Endothelial cell of umbilical vein (primary cell): ENCODE results near the gene NEURL1B. TPM values are rescaled to one million over a fixed set of nuclear protein-coding genes. Genes with fewer than 3 reads are reported as not detected.

ENCODE experiments used
- BruUV-seq: library from RNA; stranded (reverse); fragments of 400-500 nt; replicated peaks from 2 replicates; lab custom pipeline; 2021; lab: Mats Ljungman, UMichigan
- CTCF ChIA-PET: fragments of 300-600, 350-600 bp; sonication (Branson Sonifier 250); formaldehyde crosslinking; loops from one replicate; lab custom pipeline; 2021; ENCODE audit warnings: antibody characterized with exemption, inconsistent platforms; lab: Charles Lee
- POLR2A ChIA-PET: fragments of 300-600, 350-600 bp; sonication (Branson Sonifier 250); formaldehyde crosslinking; loops from one replicate; lab custom pipeline; 2021; ENCODE audit warnings: antibody characterized with exemption, inconsistent platforms; lab: Charles Lee
- DNase-seq: peaks from one replicate; pipeline ENCODE4 v3.0.0-alpha.2; 2011; ENCODE audit warnings: low read depth, low spot score
- FAIRE-seq: peaks from 2 replicates; lab custom pipeline; 2011; peaks lifted over from hg19 to GRCh38; lab: Jason Lieb, UNC
- H2AFZ ChIP-seq: 2 replicates; pipeline ENCODE4 v1.6.0; 2012; ENCODE audit warnings: low read depth, low read length, control low read depth, inconsistent platforms
- H3K27ac ChIP-seq: 2 replicates; pipeline ENCODE4 v1.5.1; 2011; ENCODE audit warnings: low read depth, mild to moderate bottlenecking, control low read depth, low read length, moderate library complexity; ENCODE audit not compliant: insufficient read depth
- H3K27me3 ChIP-seq, 2 experiments: 2 replicates each; pipeline versions ENCODE4 v1.6.0 to v1.6.1; 2011; ENCODE audit warnings: low read length in 2 of 2, mixed read lengths in 1 of 2; ENCODE audit not compliant: control insufficient read depth in 2 of 2, insufficient read depth in 2 of 2
- H3K36me3 ChIP-seq, 2 experiments: 2 replicates in 1 of 2; 3 replicates in 1 of 2; pipeline ENCODE4 v1.5.1; 2011; ENCODE audit warnings: low read length in 2 of 2, mild to moderate bottlenecking in 1 of 2, moderate library complexity in 1 of 2; ENCODE audit not compliant: control insufficient read depth in 2 of 2, insufficient read depth in 2 of 2; ENCODE audit errors: extremely low read depth in 1 of 2
- H3K4me1 ChIP-seq: 3 replicates; pipeline ENCODE4 v1.5.1; 2011; ENCODE audit warnings: mild to moderate bottlenecking, low read length; ENCODE audit not compliant: control insufficient read depth, insufficient read depth; ENCODE audit errors: extremely low read depth
- H3K4me2 ChIP-seq: 2 replicates; pipeline ENCODE4 v1.6.1; 2011; ENCODE audit warnings: low read length, control low read depth, mixed read lengths; ENCODE audit not compliant: insufficient read depth
- H3K4me3 ChIP-seq, 3 experiments: fragments of 200-600 bp in 1 of 3; sonication (generic), shearing (Covaris generic) in 1 of 3; replicated peaks in 1 of 3; 2 replicates each; pipeline ENCODE4 v1.5.1; 2011 to 2016; ENCODE audit warnings: control low read depth in 3 of 3, low read length in 3 of 3, mild to moderate bottlenecking in 2 of 3, inconsistent platforms in 1 of 3, low read depth in 1 of 3, moderate library complexity in 1 of 3; ENCODE audit not compliant: insufficient read depth in 1 of 3
- H3K79me2 ChIP-seq: 2 replicates; pipeline ENCODE4 v1.6.0; 2012; ENCODE audit warnings: low read length, inconsistent platforms; ENCODE audit not compliant: control insufficient read depth, insufficient read depth
- H3K9ac ChIP-seq: replicated peaks from 2 replicates; pipeline ENCODE3; 2011; ENCODE audit warnings: low read length, control low read depth; ENCODE audit not compliant: insufficient read depth; ENCODE audit errors: extremely low read depth
- H3K9me1 ChIP-seq: replicated peaks from 3 replicates; pipeline ENCODE4 v1.6.0; 2011; ENCODE audit warnings: mild to moderate bottlenecking, low read length; ENCODE audit not compliant: control insufficient read depth, insufficient read depth; ENCODE audit errors: extremely low read depth
- H3K9me3 ChIP-seq: replicated peaks from 2 replicates; pipeline ENCODE4 v1.5.1; 2012; ENCODE audit warnings: low read length, inconsistent platforms; ENCODE audit not compliant: control insufficient read depth, insufficient read depth
- H4K20me1 ChIP-seq: replicated peaks from 2 replicates; pipeline ENCODE3; 2011; ENCODE audit warnings: mild to moderate bottlenecking, low read length; ENCODE audit not compliant: control insufficient read depth, insufficient read depth; ENCODE audit errors: extremely low read depth
- CTCF ChIP-seq, 2 donors: IDR thresholded peaks; 1 replicate in 1 of 2; 2 replicates in 1 of 2; pipeline ENCODE4 v1.5.1; 2011; ENCODE audit warnings: low read length in 2 of 2, mild to moderate bottlenecking in 2 of 2, moderate library complexity in 2 of 2, control low read depth in 1 of 2, inconsistent platforms in 1 of 2, low read depth in 1 of 2; ENCODE audit not compliant: insufficient read depth in 1 of 2; ENCODE audit errors: extremely low read depth in 1 of 2
- EZH2 ChIP-seq: IDR thresholded peaks from 2 replicates; pipeline ENCODE4 v1.6.1; 2012; ENCODE audit warnings: borderline replicate concordance, low read depth, mild to moderate bottlenecking, moderate library complexity, low read length, inconsistent platforms; ENCODE audit not compliant: severe bottlenecking
- FOS ChIP-seq: IDR thresholded peaks from 2 replicates; pipeline ENCODE4 v1.6.1; 2011; ENCODE audit warnings: mild to moderate bottlenecking, low read length, moderate library complexity, borderline replicate concordance; ENCODE audit not compliant: insufficient read depth
- GATA2 ChIP-seq: IDR thresholded peaks from 2 replicates; pipeline ENCODE4 v1.7.0; 2011; ENCODE audit warnings: low read depth, mild to moderate bottlenecking, moderate library complexity, mixed read lengths, low read length; ENCODE audit not compliant: insufficient read length, insufficient read depth
- JUN ChIP-seq: IDR thresholded peaks from 2 replicates; pipeline ENCODE4 v1.6.1; 2011; ENCODE audit warnings: borderline replicate concordance, low read depth; ENCODE audit not compliant: insufficient read length, insufficient read depth
- MAX ChIP-seq: IDR thresholded peaks from 2 replicates; pipeline ENCODE4 v1.6.1; 2011; ENCODE audit not compliant: insufficient read depth, insufficient read length
- MYC ChIP-seq: IDR thresholded peaks from one replicate; pipeline ENCODE4 v1.6.1; 2011; ENCODE audit warnings: mild to moderate bottlenecking, low read depth, low read length
- POLR2A ChIP-seq: IDR thresholded peaks from 2 replicates; pipeline ENCODE4 v1.6.1; 2012; ENCODE audit warnings: low read depth, mild to moderate bottlenecking, control low read depth, low read length
- POLR2AphosphoS5 ChIP-seq: IDR thresholded peaks from 2 replicates; pipeline ENCODE4 v1.6.1; 2012; ENCODE audit warnings: low read depth, mild to moderate bottlenecking, control low read depth, low read length, moderate library complexity; ENCODE audit not compliant: insufficient read depth
- dilution Hi-C: fragments of 300-500 bp; cut with MboI; formaldehyde crosslinking; loops from one replicate; pipeline ENCODE4 v1.15.0; 2019; ENCODE audit warnings: low sequenced_read_pairs; ENCODE audit not compliant: extremely low pct_ligation_motif_present
- intact Hi-C: fragments of 100-400 bp; cut with micrococcal nuclease; formaldehyde crosslinking; loops from one replicate; pipeline ENCODE4 v1.10.0; 2022
- polyA plus RNA-seq, 4 experiments: library from polyadenylated mRNA; depleted of rRNA in 3 of 4; stranded (reverse) in 3 of 4; unstranded in 1 of 4; fragments of >200 nt; gene quantifications; 2 replicates each; pipeline versions ENCODE4 v1.2.1 to v1.2.3, GENCODE V29; 2011 to 2012; ENCODE audit warnings: missing spikeins in 1 of 4
- total RNA-seq: library from RNA; stranded (reverse); gene quantifications from 2 replicates; pipeline ENCODE4 v1.2.3, GENCODE V29; 2021

NEURL1B gene
- total and polyA plus RNA-seq, 2 donors (not counting 3 experiments of a cell fraction or from before 2014, with no cell fraction given) = 0.44 to 1.6 TPM

- Histone ChIP-seq H3K4me3 (no peak overlapping the region), H3K36me3 (no peaks in the 10 kb centered on the region), H3K9me3 (no peaks in the 10 kb centered on the region), H4K20me1 (no peaks in the 10 kb centered on the region), H3K9me1 (no peaks in the 10 kb centered on the region), H3K27me3 (peaks cover 12 to 15% of the 10 kb centered on the region in 2 experiments), H3K27ac (no peak overlapping the region), H3K9ac (no peak overlapping the region), H3K4me2 (no peak overlapping the region), H3K4me1 (no peaks in the 10 kb centered on the region), H3K79me2 (no peaks in the 10 kb centered on the region), H2AFZ (no peak overlapping the region)
- DNase-seq = no peak
- ChIA-PET POLR2A (no interaction called here), CTCF (no interaction called here)
- dilution Hi-C loops = no loop called here
- no peak for FAIRE-seq
- intact Hi-C loops = no loop called here
- no TSS peak for BruUV-seq
- no peak for TF ChIP-seq POLR2AphosphoS5
- TF ChIP-seq MYC = no peak
- TF ChIP-seq CTCF (IDR thresholded peaks at IDR 0.05; ENCODE audit: extremely low read depth in 1 of 2, insufficient read depth in 1 of 2, low read depth in 1 of 2, low read length in 2 of 2) = no peak
- no peak for TF ChIP-seq JUN
- TF ChIP-seq MAX = no peak
- TF ChIP-seq POLR2A = no peak
- no peak for TF ChIP-seq GATA2
- TF ChIP-seq EZH2 = no peak
- TF ChIP-seq FOS = no peak
Observed at GRCh38 chr5:172683264-172683644, 42.2 kb downstream of the NEURL1B start.
